Esophagus muscularis mucosa (tissue), 3 donors: ENCODE results near the gene KRT80.

ENCODE experiments used
- POLR2A ChIP-seq: fragments of 450-650 bp; IDR thresholded peaks from one replicate; pipeline ENCODE4 v1.6.1; 2017; ENCODE audit warnings: antibody characterized with exemption, moderate library complexity, mild to moderate bottlenecking, low read depth
- POLR2AphosphoS5 ChIP-seq, 2 donors: sonication (generic); formaldehyde crosslinking; IDR thresholded peaks; one replicate each; pipeline ENCODE4 v1.6.1; 2017; ENCODE audit warnings: antibody characterized with exemption in 2 of 2
- TF ChIP-seq, protein P1 (sequence below), 3 experiments: fragments of 200-600 bp in 2 of 3; fragments of 450-650 bp in 1 of 3; sonication (generic) in 2 of 3; IDR thresholded peaks; one replicate each; pipeline ENCODE4 v1.5.1; 2017 to 2019; ENCODE audit warnings: antibody characterized with exemption in 3 of 3, mild to moderate bottlenecking in 2 of 3, moderate library complexity in 1 of 3

DNA sequence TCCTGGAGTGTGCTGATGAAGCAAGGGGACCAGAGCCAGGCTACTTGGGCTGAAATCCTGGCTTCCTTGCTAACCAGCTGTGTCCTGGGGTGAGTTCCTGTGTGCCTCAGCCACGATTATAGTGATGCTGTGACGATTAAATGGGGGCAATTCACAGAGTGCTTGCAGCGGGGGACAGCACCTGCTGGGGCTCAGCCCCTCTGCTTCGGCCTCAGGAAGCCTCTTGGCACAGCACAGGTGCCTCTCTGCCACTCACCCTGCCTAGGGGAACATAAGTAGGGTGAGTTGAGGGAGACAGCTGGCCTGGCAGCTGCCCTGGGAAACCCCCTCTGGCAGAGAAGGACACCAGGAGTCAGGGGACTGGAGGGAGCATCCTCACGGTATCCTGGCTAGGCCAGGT is 9.4 kb downstream of the KRT80 start:
- TF ChIP-seq, protein P1, sequence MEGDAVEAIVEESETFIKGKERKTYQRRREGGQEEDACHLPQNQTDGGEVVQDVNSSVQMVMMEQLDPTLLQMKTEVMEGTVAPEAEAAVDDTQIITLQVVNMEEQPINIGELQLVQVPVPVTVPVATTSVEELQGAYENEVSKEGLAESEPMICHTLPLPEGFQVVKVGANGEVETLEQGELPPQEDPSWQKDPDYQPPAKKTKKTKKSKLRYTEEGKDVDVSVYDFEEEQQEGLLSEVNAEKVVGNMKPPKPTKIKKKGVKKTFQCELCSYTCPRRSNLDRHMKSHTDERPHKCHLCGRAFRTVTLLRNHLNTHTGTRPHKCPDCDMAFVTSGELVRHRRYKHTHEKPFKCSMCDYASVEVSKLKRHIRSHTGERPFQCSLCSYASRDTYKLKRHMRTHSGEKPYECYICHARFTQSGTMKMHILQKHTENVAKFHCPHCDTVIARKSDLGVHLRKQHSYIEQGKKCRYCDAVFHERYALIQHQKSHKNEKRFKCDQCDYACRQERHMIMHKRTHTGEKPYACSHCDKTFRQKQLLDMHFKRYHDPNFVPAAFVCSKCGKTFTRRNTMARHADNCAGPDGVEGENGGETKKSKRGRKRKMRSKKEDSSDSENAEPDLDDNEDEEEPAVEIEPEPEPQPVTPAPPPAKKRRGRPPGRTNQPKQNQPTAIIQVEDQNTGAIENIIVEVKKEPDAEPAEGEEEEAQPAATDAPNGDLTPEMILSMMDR (IDR thresholded peaks at IDR 0.05) = no peak
- TF ChIP-seq POLR2A (no peak), POLR2AphosphoS5 (IDR thresholded peaks at IDR 0.05) (no peak)
